Heart left ventricle (tissue), 13 donors: ENCODE data around the gene CELSR3.

Experiments
- CTCF ChIP-seq, 12 donors: fragments of 200-600 bp; sonication (generic) in 4 of 12; IDR thresholded peaks; one replicate each; pipeline versions ENCODE4 v1.5.0 to v1.8.0; 2018 to 2022; ENCODE audit warnings: antibody characterized with exemption in 12 of 12, mild to moderate bottlenecking in 5 of 12
- POLR2A ChIP-seq, 2 donors: fragments of 450-650 bp; IDR thresholded peaks; one replicate each; pipeline ENCODE4 v1.6.1; 2017; ENCODE audit warnings: antibody characterized with exemption in 2 of 2, mild to moderate bottlenecking in 2 of 2, moderate library complexity in 2 of 2
- donor health status: ischemic (EF 13 %, LVEDD 7.1; RV severe dilation, severe dysfunction).
- donor health status: DM: no; HTN: yes; CAD: no.
- donor health status: DM: no; HTN: no; CAD: no.
- donor health status: ischemic (EF 25% LVEDD 6.9; RV normal size, moderate dysfunction).
- donor health status: ischemic (EF 25% LVEDD 5.7; RV mildly dilated, moderate dysfunction).
- donor health status: ischemic (EF 35%, LVEDD 5.7; RV mildly dilated, moderate dysfunction).
- donor health status: nonischemic (EF 11% LVEDD 7.7; RV severe dilation, severe dysfunction).
- donor health status: DM: yes; HTN: yes; CAD: no.
- donor health status: PGD.
- donor health status: ischemic (EF 29% LVEDD 5.4; RV normal size, mild dysfunction).
- donor health status: nonischemic (EF 23%, LVEDD 6.1; RV moderate dilation, normal function).

- no peak for TF ChIP-seq CTCF (IDR thresholded peaks at IDR 0.05)
- TF ChIP-seq POLR2A (IDR thresholded peaks at IDR 0.05): no peak
Observed at GRCh38 chr3:48639944-48640606, 22.6 kb downstream of the CELSR3 start.
